ENCODE data around the gene TMTC2.
"Not testable (repeated sequence)": the region's sequence is repeated elsewhere in the genome, so short reads cannot be mapped to it uniquely, and the experiment has no call there.

The TMTC2 gene

DNA sequence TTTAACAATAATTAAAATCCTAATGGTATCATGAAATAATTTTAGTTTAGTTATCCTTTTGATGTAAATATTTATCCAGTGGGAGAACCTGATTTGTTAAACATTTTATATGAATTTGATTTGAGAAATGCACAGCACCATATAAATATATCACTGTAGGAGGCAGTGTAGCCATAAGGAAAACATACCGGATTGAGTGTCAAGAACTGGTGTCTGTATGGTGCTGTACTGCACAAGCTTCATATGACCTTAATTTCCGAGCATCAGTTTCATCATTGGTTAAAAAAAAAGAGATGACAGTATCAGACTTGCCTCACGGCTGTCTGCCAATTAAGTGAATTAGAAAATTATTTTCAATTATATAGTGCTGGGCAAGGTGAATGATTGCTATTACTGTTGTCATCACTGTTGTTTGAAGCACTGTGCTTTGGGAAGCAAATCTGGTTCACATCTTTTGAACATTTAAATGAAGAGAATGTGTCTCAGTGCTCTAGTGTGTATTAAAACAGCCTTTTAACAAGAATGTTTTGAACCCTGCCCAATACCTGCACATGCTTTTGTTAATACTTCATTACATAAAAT is 72.1 kb downstream of the TMTC2 start:
- H3K36me3 ChIP-seq (ENCODE audit: control insufficient read depth, insufficient read depth, low read length, severe bottlenecking) = no peaks in the 10 kb centered on the region
- H3K4me1 ChIP-seq (ENCODE audit: control insufficient read depth, insufficient read depth, low read length) = peaks cover 32% of the 10 kb centered on the region
- H3K27me3 ChIP-seq (replicated peaks; ENCODE audit: control insufficient read depth, insufficient read depth, low read length) = no peaks in the 10 kb centered on the region
- H3K4me3 ChIP-seq (ENCODE audit: low read length) = no peak overlapping the region
- no peaks in the 10 kb centered on the region for H3K9me3 ChIP-seq (ENCODE audit: control insufficient read depth, low read length)
- DNase-seq (ENCODE audit: low read depth) = no peak
- H3K9ac ChIP-seq (ENCODE audit: low read length) = no peak overlapping the region

DNA sequence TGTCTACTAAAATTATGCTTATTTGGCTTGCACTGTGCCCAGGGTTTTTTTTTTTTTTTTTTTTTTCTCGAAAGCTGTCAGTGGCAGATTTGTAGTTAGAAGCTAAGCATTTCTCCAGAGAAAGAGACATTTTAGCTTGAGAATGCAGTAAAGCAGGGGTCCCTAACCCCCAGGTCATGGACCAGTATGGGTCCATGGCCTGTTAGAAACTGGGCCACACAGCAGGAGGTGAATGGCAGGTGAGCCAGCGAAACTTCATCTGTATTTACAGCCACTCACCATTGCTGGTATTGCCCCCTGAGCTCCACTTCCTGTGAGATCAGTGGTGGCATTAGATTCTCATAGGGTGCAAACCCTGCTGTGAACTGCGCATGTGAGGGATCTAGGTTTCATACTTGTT is 73.7 kb downstream of the TMTC2 start:
- DNase-seq (ENCODE audit: low read depth) = no peak
- no peaks in the 10 kb centered on the region for H3K27me3 ChIP-seq (replicated peaks; ENCODE audit: control insufficient read depth, insufficient read depth, low read length)
- H3K4me3 ChIP-seq (ENCODE audit: low read length) = no peak overlapping the region
- H3K4me1 ChIP-seq (ENCODE audit: control insufficient read depth, insufficient read depth, low read length) = peaks cover 25% of the 10 kb centered on the region
- H3K9ac ChIP-seq (ENCODE audit: low read length) = no peak overlapping the region
- H3K36me3 ChIP-seq (ENCODE audit: control insufficient read depth, insufficient read depth, low read length, severe bottlenecking) = no peaks in the 10 kb centered on the region
- H3K9me3 ChIP-seq (ENCODE audit: control insufficient read depth, low read length) = no peaks in the 10 kb centered on the region

DNA sequence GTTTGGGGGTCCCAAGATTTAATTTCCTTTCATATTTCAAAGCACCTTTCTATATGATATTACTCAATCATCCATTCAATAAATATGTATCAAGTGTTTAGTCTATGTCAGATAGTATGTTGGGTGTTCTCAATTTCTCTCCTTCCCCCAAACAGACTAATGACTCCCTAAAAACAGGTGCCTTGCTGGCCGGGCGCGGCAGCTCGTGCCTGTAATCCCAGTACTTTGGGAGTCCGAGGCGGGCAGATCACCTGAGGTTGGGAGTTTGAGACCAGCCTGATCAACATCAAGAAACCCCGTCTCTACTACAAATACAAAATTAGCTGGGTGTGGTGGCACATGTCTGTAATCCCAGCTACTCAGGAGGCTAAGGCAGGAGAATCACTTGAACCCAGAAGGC is 78.5 kb downstream of the TMTC2 start:
- not testable (repeated sequence) for H3K36me3 ChIP-seq (ENCODE audit: control insufficient read depth, insufficient read depth, low read length, severe bottlenecking); H3K9ac ChIP-seq (ENCODE audit: low read length); H3K27me3 ChIP-seq (replicated peaks; ENCODE audit: control insufficient read depth, insufficient read depth, low read length); DNase-seq (ENCODE audit: low read depth); H3K4me1 ChIP-seq (ENCODE audit: control insufficient read depth, insufficient read depth, low read length); H3K9me3 ChIP-seq (ENCODE audit: control insufficient read depth, low read length); H3K4me3 ChIP-seq (ENCODE audit: low read length)

DNA sequence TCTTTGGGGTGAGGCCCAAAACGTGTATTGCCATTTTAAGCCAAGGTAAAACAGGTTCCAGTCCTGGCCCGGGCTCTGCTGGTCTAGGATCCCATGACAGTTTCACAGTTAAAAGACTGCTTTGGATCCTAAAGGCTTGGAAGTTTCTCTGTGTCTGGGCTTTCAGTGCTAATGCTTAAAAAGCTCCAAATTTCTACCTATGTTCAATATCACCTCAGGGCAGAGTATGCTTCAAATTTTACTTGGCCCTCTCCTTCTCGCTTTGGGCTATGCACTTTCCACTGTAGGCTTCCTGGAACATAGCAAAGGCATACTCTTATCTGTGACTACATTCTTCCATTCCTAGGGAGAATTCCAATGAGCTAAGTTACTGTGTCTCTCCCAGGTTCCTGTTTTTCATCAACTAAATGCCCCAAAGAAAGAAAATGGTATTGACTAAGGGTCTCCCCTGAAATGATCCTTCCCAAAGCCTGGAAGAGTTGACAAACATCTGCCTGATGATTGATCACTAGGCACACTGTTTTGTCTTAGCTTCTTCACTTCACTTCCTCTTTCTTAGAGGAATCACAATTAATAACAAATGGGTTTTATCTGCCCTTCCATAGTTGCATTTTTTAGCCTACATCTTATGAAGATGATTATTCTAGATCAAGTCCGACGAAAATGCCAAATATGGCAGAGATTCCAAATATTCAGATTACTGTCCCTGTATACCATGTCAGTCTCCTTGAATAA is 79.4 kb downstream of the TMTC2 start:
- no peaks in the 10 kb centered on the region for H3K27me3 ChIP-seq (replicated peaks; ENCODE audit: control insufficient read depth, insufficient read depth, low read length)
- no peak overlapping the region for H3K4me3 ChIP-seq (ENCODE audit: low read length)
- no peaks in the 10 kb centered on the region for H3K4me1 ChIP-seq (ENCODE audit: control insufficient read depth, insufficient read depth, low read length)
- no peaks in the 10 kb centered on the region for H3K36me3 ChIP-seq (ENCODE audit: control insufficient read depth, insufficient read depth, low read length, severe bottlenecking)
- H3K9me3 ChIP-seq (ENCODE audit: control insufficient read depth, low read length) = no peaks in the 10 kb centered on the region
- no peak for DNase-seq (ENCODE audit: low read depth)
- no peak overlapping the region for H3K9ac ChIP-seq (ENCODE audit: low read length)

DNA sequence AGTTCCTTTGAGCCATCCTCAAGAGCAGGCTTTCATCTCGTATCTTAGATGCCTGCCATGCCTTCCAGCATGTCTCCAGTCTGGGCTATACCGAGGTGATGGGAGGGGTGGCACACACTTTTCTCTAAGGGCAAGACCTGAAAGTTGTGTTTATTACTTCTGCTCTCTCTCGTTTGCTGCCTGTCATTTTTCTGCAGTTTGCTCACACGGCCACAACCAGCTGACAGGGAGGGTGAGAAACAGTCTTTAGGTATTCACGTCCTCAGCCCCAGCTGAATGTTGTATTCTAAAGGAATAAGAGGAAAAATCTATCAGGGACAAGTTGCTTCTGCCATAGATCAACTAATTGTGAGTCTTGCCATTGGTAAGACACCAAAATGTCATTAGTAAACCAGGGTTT is 88.0 kb downstream of the TMTC2 start:
- H3K4me1 ChIP-seq (ENCODE audit: control insufficient read depth, insufficient read depth, low read length) = no peaks in the 10 kb centered on the region
- no peak for DNase-seq (ENCODE audit: low read depth)
- no peaks in the 10 kb centered on the region for H3K9me3 ChIP-seq (ENCODE audit: control insufficient read depth, low read length)
- H3K4me3 ChIP-seq (ENCODE audit: low read length) = no peak overlapping the region
- no peaks in the 10 kb centered on the region for H3K36me3 ChIP-seq (ENCODE audit: control insufficient read depth, insufficient read depth, low read length, severe bottlenecking)
- H3K9ac ChIP-seq (ENCODE audit: low read length) = no peak overlapping the region
- no peaks in the 10 kb centered on the region for H3K27me3 ChIP-seq (replicated peaks; ENCODE audit: control insufficient read depth, insufficient read depth, low read length)

DNA sequence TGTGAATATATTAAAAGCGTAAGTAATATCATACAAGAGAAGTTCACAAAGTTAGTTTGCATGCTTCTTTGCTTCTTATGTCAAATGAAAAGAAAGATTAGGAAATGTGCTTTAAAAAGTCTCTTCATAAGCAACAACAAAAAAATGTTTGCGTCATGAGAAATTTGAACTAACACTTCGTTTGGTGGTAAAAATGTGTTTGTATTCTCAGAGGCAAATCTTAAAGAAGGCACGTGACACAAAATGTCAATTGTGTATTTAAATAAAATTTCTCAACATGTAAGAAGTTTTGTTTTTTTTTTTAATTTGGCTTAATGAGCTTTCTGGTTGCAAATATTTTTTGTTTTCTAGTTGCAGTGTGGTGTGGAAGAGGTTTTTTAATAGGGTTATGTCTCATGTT is 93.8 kb downstream of the TMTC2 start:
- Histone ChIP-seq H3K4me1 (ENCODE audit: control insufficient read depth, insufficient read depth, low read length) (peaks cover 11% of the 10 kb centered on the region), H3K27me3 (replicated peaks; ENCODE audit: control insufficient read depth, insufficient read depth, low read length) (no peaks in the 10 kb centered on the region)

DNA sequence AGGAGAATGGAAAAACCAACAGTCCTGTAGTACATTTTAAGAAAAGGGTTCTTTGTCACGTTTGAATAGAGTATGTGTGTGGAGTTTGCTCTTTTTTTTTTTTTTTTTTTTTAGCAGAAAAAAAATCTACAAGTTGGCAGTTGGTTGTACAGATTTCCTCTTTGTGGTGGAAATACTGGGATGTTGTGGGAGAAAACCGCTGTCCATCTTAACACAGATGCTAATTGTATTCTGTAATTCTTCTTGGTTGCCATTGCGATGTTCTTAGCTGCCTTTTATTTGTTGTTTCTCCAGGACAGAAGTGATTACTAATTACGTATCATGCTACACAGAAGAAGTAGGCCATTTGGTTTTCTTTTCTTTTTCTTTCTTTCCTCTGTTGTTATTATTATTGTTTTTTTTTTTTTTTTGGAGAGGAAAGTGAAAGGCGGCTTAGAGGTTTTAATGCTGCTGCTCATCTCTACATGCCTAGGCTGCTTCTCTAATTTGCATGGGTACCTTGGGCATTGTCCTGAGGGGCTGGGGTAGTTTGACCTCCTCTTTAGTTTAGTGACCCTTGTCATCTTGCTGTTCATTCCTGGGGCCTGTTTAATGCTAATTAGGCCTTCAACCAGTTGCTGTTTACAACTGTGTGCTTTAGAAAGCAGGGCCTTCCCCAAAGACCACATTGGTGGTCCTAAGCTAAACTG is 94.7 kb downstream of the TMTC2 start:
- no peak overlapping the region for H3K9ac ChIP-seq (ENCODE audit: low read length)
- H3K36me3 ChIP-seq (ENCODE audit: control insufficient read depth, insufficient read depth, low read length, severe bottlenecking) = no peaks in the 10 kb centered on the region
- peaks cover 18% of the 10 kb centered on the region for H3K4me1 ChIP-seq (ENCODE audit: control insufficient read depth, insufficient read depth, low read length)
- no peak for DNase-seq (ENCODE audit: low read depth)
- H3K9me3 ChIP-seq (ENCODE audit: control insufficient read depth, low read length) = no peaks in the 10 kb centered on the region
- H3K4me3 ChIP-seq (ENCODE audit: low read length) = no peak overlapping the region
- no peaks in the 10 kb centered on the region for H3K27me3 ChIP-seq (replicated peaks; ENCODE audit: control insufficient read depth, insufficient read depth, low read length)

More for the DNA sequence above, 93.8 kb downstream of the TMTC2 start:
- no peaks in the 10 kb centered on the region for H3K36me3 ChIP-seq (ENCODE audit: control insufficient read depth, insufficient read depth, low read length, severe bottlenecking)
- no peak overlapping the region for H3K4me3 ChIP-seq (ENCODE audit: low read length)
- no peak for DNase-seq (ENCODE audit: low read depth)
- no peaks in the 10 kb centered on the region for H3K9me3 ChIP-seq (ENCODE audit: control insufficient read depth, low read length)
- H3K9ac ChIP-seq (ENCODE audit: low read length) = no peak overlapping the region

DNA sequence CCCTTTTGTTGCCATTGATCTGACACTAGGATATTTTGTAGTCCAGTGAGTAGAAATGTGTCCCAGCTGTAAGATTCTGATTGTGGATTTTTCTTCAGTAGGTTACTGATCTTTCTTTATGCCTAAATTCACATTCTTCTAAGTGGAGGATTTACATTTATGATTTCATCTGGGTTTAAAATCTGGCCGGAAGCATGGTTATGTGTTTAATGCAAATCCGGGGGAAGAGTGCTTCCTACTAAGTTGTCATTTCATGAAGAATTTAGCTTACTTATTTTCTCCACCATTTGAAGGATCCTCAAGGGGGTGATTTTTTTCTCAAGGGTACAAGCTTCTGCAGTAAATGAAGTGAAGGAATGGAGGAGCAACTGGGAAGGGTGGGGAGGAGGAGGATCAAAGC is 96.7 kb downstream of the TMTC2 start:
- Histone ChIP-seq H3K27me3 (replicated peaks; ENCODE audit: control insufficient read depth, insufficient read depth, low read length) (no peaks in the 10 kb centered on the region), H3K9me3 (ENCODE audit: control insufficient read depth, low read length) (no peaks in the 10 kb centered on the region), H3K4me3 (ENCODE audit: low read length) (no peak overlapping the region), H3K36me3 (ENCODE audit: control insufficient read depth, insufficient read depth, low read length, severe bottlenecking) (no peaks in the 10 kb centered on the region), H3K9ac (ENCODE audit: low read length) (no peak overlapping the region), H3K4me1 (ENCODE audit: control insufficient read depth, insufficient read depth, low read length) (peaks cover 21% of the 10 kb centered on the region)
- no peak for DNase-seq (ENCODE audit: low read depth)

DNA sequence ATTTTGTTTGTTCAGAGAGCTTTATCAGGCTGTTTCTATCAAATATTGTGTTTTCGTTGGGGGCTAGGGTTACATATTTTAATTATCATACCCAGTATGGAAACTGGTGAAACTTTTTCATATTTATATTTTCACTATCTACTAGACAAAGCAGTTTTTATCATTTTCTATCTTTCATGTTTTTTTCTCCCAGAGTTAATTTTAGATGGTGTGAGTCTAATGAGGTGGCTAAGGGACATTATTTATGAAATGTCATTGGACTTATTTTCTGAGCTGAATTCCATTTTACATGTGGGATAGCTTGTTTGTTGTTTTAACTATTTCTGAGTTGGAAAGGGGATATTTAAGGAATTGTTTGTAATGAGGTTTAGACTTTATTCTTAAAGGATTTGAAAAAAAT is 100.3 kb downstream of the TMTC2 start:
- no peak overlapping the region for H3K4me3 ChIP-seq (ENCODE audit: low read length)
- no peaks in the 10 kb centered on the region for H3K36me3 ChIP-seq (ENCODE audit: control insufficient read depth, insufficient read depth, low read length, severe bottlenecking)
- no peaks in the 10 kb centered on the region for H3K27me3 ChIP-seq (replicated peaks; ENCODE audit: control insufficient read depth, insufficient read depth, low read length)
- H3K4me1 ChIP-seq (ENCODE audit: control insufficient read depth, insufficient read depth, low read length) = peaks cover 21% of the 10 kb centered on the region
- H3K9ac ChIP-seq (ENCODE audit: low read length) = no peak overlapping the region
- no peak for DNase-seq (ENCODE audit: low read depth)
- H3K9me3 ChIP-seq (ENCODE audit: control insufficient read depth, low read length) = no peaks in the 10 kb centered on the region

DNA sequence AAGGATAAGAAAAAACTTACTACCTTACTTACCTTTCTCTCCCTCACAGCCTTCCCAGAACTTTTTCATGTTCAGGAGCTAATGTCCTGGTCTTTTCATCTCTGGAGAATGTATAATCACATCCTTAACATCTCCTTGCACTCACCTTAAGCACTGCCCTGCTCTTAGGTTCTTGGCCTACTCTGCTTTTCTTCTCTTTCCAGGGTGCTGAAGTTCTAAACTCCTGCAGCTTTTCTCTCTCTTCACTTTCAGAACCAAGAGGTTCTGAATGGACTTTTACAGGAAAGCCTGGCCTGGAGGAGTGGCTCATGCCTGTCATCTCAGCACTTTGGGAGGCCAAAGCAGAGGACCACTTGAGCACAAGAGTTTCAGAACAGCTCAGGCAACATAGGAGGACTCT is 101.9 kb downstream of the TMTC2 start:
- no peak for DNase-seq (ENCODE audit: low read depth)
- Histone ChIP-seq H3K9ac (ENCODE audit: low read length) (no peak overlapping the region), H3K27me3 (replicated peaks; ENCODE audit: control insufficient read depth, insufficient read depth, low read length) (no peaks in the 10 kb centered on the region), H3K4me1 (ENCODE audit: control insufficient read depth, insufficient read depth, low read length) (peaks cover 21% of the 10 kb centered on the region), H3K9me3 (ENCODE audit: control insufficient read depth, low read length) (no peaks in the 10 kb centered on the region), H3K36me3 (ENCODE audit: control insufficient read depth, insufficient read depth, low read length, severe bottlenecking) (no peaks in the 10 kb centered on the region), H3K4me3 (ENCODE audit: low read length) (no peak overlapping the region)

DNA sequence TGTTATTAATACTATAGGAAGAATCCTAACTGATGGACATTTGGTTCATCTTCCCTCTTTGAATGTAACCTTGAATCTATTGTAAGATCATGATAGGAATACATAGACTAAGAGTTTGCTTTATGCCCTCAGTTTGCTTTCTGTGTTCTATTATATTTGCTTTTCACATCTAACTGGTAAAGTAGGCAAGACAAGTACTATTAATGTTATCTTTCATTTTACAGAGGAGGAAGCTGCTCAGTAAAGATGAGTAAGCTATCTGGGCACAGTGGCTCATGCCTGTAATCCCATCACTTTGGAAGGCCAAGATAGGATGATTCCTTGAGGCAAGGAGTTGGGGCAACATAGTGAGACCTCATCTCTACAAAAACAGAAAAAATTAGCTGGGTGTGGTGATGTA is 103.0 kb downstream of the TMTC2 start:
- DNase-seq (ENCODE audit: low read depth) = no peak
- no peaks in the 10 kb centered on the region for H3K36me3 ChIP-seq (ENCODE audit: control insufficient read depth, insufficient read depth, low read length, severe bottlenecking)
- H3K4me1 ChIP-seq (ENCODE audit: control insufficient read depth, insufficient read depth, low read length) = peaks cover 14% of the 10 kb centered on the region
- no peaks in the 10 kb centered on the region for H3K9me3 ChIP-seq (ENCODE audit: control insufficient read depth, low read length)
- no peak overlapping the region for H3K4me3 ChIP-seq (ENCODE audit: low read length)
- H3K9ac ChIP-seq (ENCODE audit: low read length) = no peak overlapping the region
- H3K27me3 ChIP-seq (replicated peaks; ENCODE audit: control insufficient read depth, insufficient read depth, low read length) = no peaks in the 10 kb centered on the region
